Upper lobe of left lung (tissue), 6 donors: ENCODE measurements around the gene PRR33. TPM values are rescaled to one million over a fixed set of nuclear protein-coding genes. Genes with fewer than 3 reads are reported as not detected.
"Not testable (repeated sequence)": the region's sequence is repeated elsewhere in the genome, so short reads cannot be mapped to it uniquely, and the experiment has no call there.

ENCODE experiments used
- ATAC-seq, 2 donors: fragments of 200-7000 bp; cut with Tn5 transposase; one replicate each; pipeline ENCODE4 v1.9.1; 2022; ENCODE audit warnings: mild to moderate bottlenecking in 2 of 2, moderate library complexity in 2 of 2; ENCODE audit not compliant: low FRiP score in 2 of 2
- DNase-seq, 2 donors: peaks; one replicate each; pipeline ENCODE4 v3.0.0-alpha.2; 2019 to 2020
- H3K27ac ChIP-seq, 4 donors: fragments of 200-600 bp; sonication (generic); one replicate each; pipeline ENCODE4 v1.5.1; 2016 to 2019
- H3K27me3 ChIP-seq, 4 donors: fragments of 200-600 bp; sonication (generic); one replicate each; pipeline ENCODE4 v1.5.1; 2017 to 2019
- H3K36me3 ChIP-seq, 4 donors: fragments of 200-600 bp; sonication (generic); one replicate each; pipeline ENCODE4 v1.5.1; 2016 to 2019
- H3K4me1 ChIP-seq, 4 donors: fragments of 200-600 bp; sonication (generic); one replicate each; pipeline ENCODE4 v1.5.1; 2018 to 2019
- H3K4me3 ChIP-seq, 4 donors: fragments of 200-600 bp; sonication (generic); one replicate each; pipeline ENCODE4 v1.5.1; 2017 to 2019; ENCODE audit warnings: mild to moderate bottlenecking in 2 of 4, moderate library complexity in 1 of 4
- H3K9me3 ChIP-seq, 4 donors: fragments of 200-600 bp; sonication (generic); one replicate each; pipeline ENCODE4 v1.5.1; 2018 to 2019
- EP300 ChIP-seq, 4 donors: sonication (generic); formaldehyde crosslinking; IDR thresholded peaks; one replicate each; pipeline ENCODE4 v1.5.1; 2017; ENCODE audit warnings: antibody characterized with exemption in 4 of 4, control low read depth in 2 of 4
- POLR2A ChIP-seq, 4 donors: fragments of 450-650 bp; IDR thresholded peaks; one replicate each; pipeline ENCODE4 v1.5.1; 2016 to 2017; ENCODE audit warnings: antibody characterized with exemption in 4 of 4, mild to moderate bottlenecking in 2 of 4
- POLR2AphosphoS5 ChIP-seq, 2 donors: sonication (generic); formaldehyde crosslinking; IDR thresholded peaks; one replicate each; pipeline ENCODE4 v1.5.1; 2017; ENCODE audit warnings: antibody characterized with exemption in 2 of 2
- WGBS, 2 donors: methylation state at CpG; one replicate each; pipeline ENCODE4 v1.1.5; 2017 to 2018; 5-methylcytosine and 5-hydroxymethylcytosine counted together
- total RNA-seq, 6 donors: library from RNA; depleted of rRNA in 4 of 6; stranded (reverse); fragments of >200 nt in 4 of 6; gene quantifications; one replicate each; pipeline versions ENCODE4 v1.1.0 to v1.2.1, GENCODE V29; 2016 to 2021
- TF ChIP-seq, protein P1 (sequence below), 6 experiments: fragments of 450-650 bp in 4 of 6; fragments of 200-600 bp in 2 of 6; sonication (generic) in 2 of 6; IDR thresholded peaks; one replicate each; pipeline ENCODE4 v1.5.1; 2016 to 2019; ENCODE audit warnings: antibody characterized with exemption in 6 of 6
- donor health status: DM: no; HTN: no; CAD: no; lungs with moderate emphysema.
- donor health status: DM: no; HTN: yes; CAD: no; lungs with severe emphysema.

The PRR33 gene
- not detected for total RNA-seq

DNA sequence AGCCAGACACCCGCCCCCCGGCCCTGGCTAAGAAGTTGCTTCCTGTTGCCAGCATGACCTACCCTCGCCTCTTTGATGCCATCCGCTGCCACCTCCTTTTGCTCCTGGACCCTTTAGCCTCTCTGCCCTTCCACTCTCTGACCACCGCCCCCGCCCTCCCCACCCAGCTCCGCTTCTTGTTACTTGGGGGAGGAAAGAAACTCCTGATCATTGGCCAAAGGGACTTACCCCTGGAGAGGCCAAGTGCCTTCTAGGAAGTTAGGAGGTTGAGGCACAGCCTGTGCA lies at the start of gene PRR33:
TSS of gene PRR33 (minus strand) at position 65 of the 285 bp plus-strand sequence. CDS start 1,311 bp downstream, outside the sequence.
- no peak within 1 kb of the TSS for H3K27ac ChIP-seq
- no peaks in the 10 kb centered on the region for H3K36me3 ChIP-seq
- peaks cover 0 to 4% (median 0%) of the 10 kb centered on the region in 4 donors for H3K4me1 ChIP-seq
- no peaks in the 10 kb centered on the region for H3K27me3 ChIP-seq
- ATAC-seq, result no peak
- TF ChIP-seq EP300 (IDR thresholded peaks at IDR 0.05) (no peak), POLR2AphosphoS5 (IDR thresholded peaks at IDR 0.05) (no peak), POLR2A (IDR thresholded peaks at IDR 0.05) (no peak)
- TF ChIP-seq, protein P1, sequence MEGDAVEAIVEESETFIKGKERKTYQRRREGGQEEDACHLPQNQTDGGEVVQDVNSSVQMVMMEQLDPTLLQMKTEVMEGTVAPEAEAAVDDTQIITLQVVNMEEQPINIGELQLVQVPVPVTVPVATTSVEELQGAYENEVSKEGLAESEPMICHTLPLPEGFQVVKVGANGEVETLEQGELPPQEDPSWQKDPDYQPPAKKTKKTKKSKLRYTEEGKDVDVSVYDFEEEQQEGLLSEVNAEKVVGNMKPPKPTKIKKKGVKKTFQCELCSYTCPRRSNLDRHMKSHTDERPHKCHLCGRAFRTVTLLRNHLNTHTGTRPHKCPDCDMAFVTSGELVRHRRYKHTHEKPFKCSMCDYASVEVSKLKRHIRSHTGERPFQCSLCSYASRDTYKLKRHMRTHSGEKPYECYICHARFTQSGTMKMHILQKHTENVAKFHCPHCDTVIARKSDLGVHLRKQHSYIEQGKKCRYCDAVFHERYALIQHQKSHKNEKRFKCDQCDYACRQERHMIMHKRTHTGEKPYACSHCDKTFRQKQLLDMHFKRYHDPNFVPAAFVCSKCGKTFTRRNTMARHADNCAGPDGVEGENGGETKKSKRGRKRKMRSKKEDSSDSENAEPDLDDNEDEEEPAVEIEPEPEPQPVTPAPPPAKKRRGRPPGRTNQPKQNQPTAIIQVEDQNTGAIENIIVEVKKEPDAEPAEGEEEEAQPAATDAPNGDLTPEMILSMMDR (IDR thresholded peaks at IDR 0.05), result no peak
- H3K4me3 ChIP-seq, result no peak within 1 kb of the TSS
- 81 to 84% methylated on average over 4 to 7 of the region's 7 CpGs for WGBS, 2 donors
- H3K9me3 ChIP-seq, result no peaks in the 10 kb centered on the region
- no peak for DNase-seq

DNA sequence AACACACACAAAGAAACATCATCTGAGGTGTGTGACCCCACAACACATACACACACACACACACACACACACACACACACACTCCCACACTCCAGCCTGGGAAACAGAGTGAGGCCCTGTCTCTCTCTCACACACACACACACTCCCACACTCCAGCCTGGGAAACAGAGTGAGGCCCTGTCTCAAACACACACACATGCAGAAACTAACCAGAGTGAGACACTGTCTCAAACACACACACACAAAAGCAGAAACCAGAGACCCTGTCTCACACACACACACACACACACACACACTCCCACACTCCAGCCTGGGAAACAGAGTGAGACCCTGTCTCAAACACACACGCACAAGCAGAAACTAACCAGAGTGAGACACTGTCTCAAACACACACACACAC lies 48.1 kb upstream of the PRR33 start:
- ATAC-seq, result peak; percentile 49 to 86
- DNase-seq, result not testable (repeated sequence)
- 83 to 88% methylated on average over 1 of the region's 1 CpG for WGBS, 2 donors

GRCh38 chr11:1939006-1939625 lies 47.4 kb upstream of the PRR33 start:
- H3K36me3 ChIP-seq, result no peaks in the 10 kb centered on the region
- H3K4me1 ChIP-seq, result peaks cover 0 to 12% (median 3%) of the 10 kb centered on the region in 4 donors
- H3K4me3 ChIP-seq, result no peak overlapping the region
- H3K27ac ChIP-seq, result no peak overlapping the region
- ATAC-seq (peak in 1 of 2 donors; percentile 48), DNase-seq (peak in 1 of 2 donors; percentile 52)
- 31 to 32% methylated on average over 20 to 23 of the region's 23 CpGs for WGBS, 2 donors
- H3K9me3 ChIP-seq, result no peaks in the 10 kb centered on the region
- TF ChIP-seq POLR2A (IDR thresholded peaks at IDR 0.05) (no peak), EP300 (IDR thresholded peaks at IDR 0.05) (no peak), POLR2AphosphoS5 (IDR thresholded peaks at IDR 0.05) (no peak)
- TF ChIP-seq, protein P1 (IDR thresholded peaks at IDR 0.05), result no peak
- no peaks in the 10 kb centered on the region for H3K27me3 ChIP-seq

More for the DNA sequence above, 48.1 kb upstream of the PRR33 start:
- not testable (repeated sequence) for H3K36me3 ChIP-seq, H3K27me3 ChIP-seq, H3K9me3 ChIP-seq, H3K4me3 ChIP-seq, H3K27ac ChIP-seq
- peaks cover 0 to 14% (median 3%) of the 10 kb centered on the region in 4 donors for H3K4me1 ChIP-seq

- TF ChIP-seq POLR2AphosphoS5 (IDR thresholded peaks at IDR 0.05) (no peak), EP300 (IDR thresholded peaks at IDR 0.05) (no peak), POLR2A (IDR thresholded peaks at IDR 0.05) (no peak)
- TF ChIP-seq, protein P1 (IDR thresholded peaks at IDR 0.05), result no peak
- WGBS, 2 donors, result 80% methylated on average over 6 to 27 of the region's 27 CpGs
- no peak overlapping the region for H3K27ac ChIP-seq
- ATAC-seq (no peak), DNase-seq (peak in 1 of 2 donors; percentile 72)
- H3K4me3 ChIP-seq, result no peak overlapping the region
- no peaks in the 10 kb centered on the region for H3K9me3 ChIP-seq
- H3K27me3 ChIP-seq, result no peaks in the 10 kb centered on the region
- peaks cover 0 to 6% (median 2%) of the 10 kb centered on the region in 4 donors for H3K4me1 ChIP-seq
- no peaks in the 10 kb centered on the region for H3K36me3 ChIP-seq
Observed at GRCh38 chr11:1938343-1939005, 46.8 kb upstream of the PRR33 start.

- peak in 1 of 2 donors; percentile 81 for DNase-seq
Observed at GRCh38 chr11:1937616-1938342, 46.1 kb upstream of the PRR33 start.

More at GRCh38 chr11:1937616-1938342, 46.1 kb upstream of the PRR33 start:
- no peaks in the 10 kb centered on the region for H3K9me3 ChIP-seq
- no peak for ATAC-seq
- WGBS, 2 donors, result 86 to 89% methylated on average over 22 to 34 of the region's 35 CpGs
- no peak overlapping the region for H3K4me3 ChIP-seq
- H3K4me1 ChIP-seq, result peaks cover 0 to 5% (median 2%) of the 10 kb centered on the region in 4 donors
- TF ChIP-seq EP300 (IDR thresholded peaks at IDR 0.05), result no peak
- TF ChIP-seq POLR2AphosphoS5 (IDR thresholded peaks at IDR 0.05), result no peak
- TF ChIP-seq POLR2A (IDR thresholded peaks at IDR 0.05), result no peak
- TF ChIP-seq, protein P1 (IDR thresholded peaks at IDR 0.05), result no peak
- H3K27me3 ChIP-seq, result no peaks in the 10 kb centered on the region
- H3K36me3 ChIP-seq, result no peaks in the 10 kb centered on the region
- no peak overlapping the region for H3K27ac ChIP-seq
